ENCODE results near the gene PTEN. TPM values are rescaled to one million over a fixed set of nuclear protein-coding genes. Genes with fewer than 3 reads are reported as not detected.

PTEN gene
- total RNA-seq, 1 experiment from 2014 or later, result 58.7 TPM

DNA sequence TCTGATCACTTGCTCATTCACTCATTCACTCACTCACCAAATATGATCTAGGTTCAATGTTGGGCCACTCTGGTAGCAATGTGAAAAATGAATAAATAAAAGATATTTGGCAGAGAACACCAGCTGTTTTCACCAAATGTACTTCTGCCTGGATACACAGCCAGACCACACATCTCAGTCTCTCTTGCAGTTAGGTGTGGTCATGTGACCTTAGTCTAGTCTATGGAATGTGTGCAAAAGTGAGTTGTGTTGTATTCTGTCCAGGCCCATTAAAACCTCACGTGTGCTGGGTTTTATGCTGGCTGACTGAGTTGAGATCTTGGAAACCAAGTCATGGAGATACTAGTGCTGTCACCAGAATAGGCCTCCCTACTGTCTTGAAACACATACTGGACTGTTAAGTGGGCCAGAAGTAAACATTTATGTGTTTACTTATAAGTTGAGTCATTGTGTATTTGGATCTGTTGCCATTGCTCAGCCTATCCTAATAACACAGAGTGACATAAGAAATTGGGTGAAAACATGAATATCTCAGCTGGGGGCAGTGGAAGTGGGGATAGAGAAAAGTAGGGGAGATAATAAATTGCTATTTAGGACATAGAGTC is 145.5 kb downstream of the PTEN start:
- DNase-seq (ENCODE audit: low read depth, low spot score) (no peak), ATAC-seq (no peak)
- no peak overlapping the region for H3K4me3 ChIP-seq (replicated peaks in 1 of 2; ENCODE audit: low read depth in 1 of 2, low read length in 2 of 2)
- H3K79me2 ChIP-seq (ENCODE audit: insufficient read depth, low read length), result no peaks in the 10 kb centered on the region
- no peak overlapping the region for H3K4me2 ChIP-seq (ENCODE audit: low read length)
- ChIA-PET CTCF (no interaction called here), POLR2A (no interaction called here), RAD21 (ENCODE audit: low non-redundant PET in 1 of 2, low total read pairs in 2 of 2, uncharacterized antibody in 2 of 2, unreplicated experiment in 2 of 2) (no interaction called here)
- no peak overlapping the region for H3K9ac ChIP-seq (ENCODE audit: low read length)
- intact Hi-C loops (cut with micrococcal nuclease), result no loop called here
- BruUV-seq (replicated peaks), result no TSS peak
- no peak overlapping the region for H3K27ac ChIP-seq (ENCODE audit: low read depth, low read length)
- H3K36me3 ChIP-seq (ENCODE audit: control insufficient read depth in 1 of 2, insufficient read depth in 2 of 2, low read length in 2 of 2), result no peaks in the 10 kb centered on the region
- no peaks in the 10 kb centered on the region for H3K27me3 ChIP-seq (ENCODE audit: insufficient read depth, low read length)
- H2AFZ ChIP-seq (ENCODE audit: low read depth, low read length, poor library complexity, severe bottlenecking), result no peak overlapping the region
- H4K20me1 ChIP-seq (ENCODE audit: insufficient read depth), result no peaks in the 10 kb centered on the region
- H3K9me3 ChIP-seq (ENCODE audit: control insufficient read depth in 1 of 2, insufficient read depth in 1 of 2, low read depth in 1 of 2, low read length in 2 of 2), result no peaks in the 10 kb centered on the region
- TF ChIP-seq REST (IDR thresholded peaks at IDR 0.05; ENCODE audit: low read depth) (no peak), EGR1 (IDR thresholded peaks at IDR 0.05; ENCODE audit: low read depth) (no peak), POLR2A (IDR thresholded peaks at IDR 0.05; ENCODE audit: borderline replicate concordance, extremely low read depth, insufficient read depth, insufficient read length) (no peak), EZH2 (IDR thresholded peaks at IDR 0.05) (no peak), SRF (IDR thresholded peaks at IDR 0.05; ENCODE audit: low read depth) (no peak), ATF3 (IDR thresholded peaks at IDR 0.05) (no peak), CBX3 (IDR thresholded peaks at IDR 0.05; ENCODE audit: low read depth) (no peak), YY1 (IDR thresholded peaks at IDR 0.05; ENCODE audit: extremely low read depth, insufficient replicate concordance, low read depth, low read length) (no peak), CEBPB (IDR thresholded peaks at IDR 0.05; ENCODE audit: low read depth) (no peak), ELF1 (IDR thresholded peaks at IDR 0.05; ENCODE audit: borderline replicate concordance, low read depth) (no peak), EZH2phosphoT487 (IDR thresholded peaks at IDR 0.05; ENCODE audit: borderline replicate concordance) (no peak), ZNF274 (IDR thresholded peaks at IDR 0.05; ENCODE audit: low read depth, low read length) (no peak), POLR2AphosphoS5 (IDR thresholded peaks at IDR 0.05; ENCODE audit: low read depth, low read length) (no peak), RAD21 (IDR thresholded peaks at IDR 0.05; ENCODE audit: low read depth) (no peak), MAX (IDR thresholded peaks at IDR 0.05) (no peak), JUND (IDR thresholded peaks at IDR 0.05) (no peak), TCF7L2 (IDR thresholded peaks at IDR 0.05; ENCODE audit: borderline replicate concordance, extremely low read depth, insufficient read depth, insufficient read length) (no peak)
- TF ChIP-seq, protein P1, sequence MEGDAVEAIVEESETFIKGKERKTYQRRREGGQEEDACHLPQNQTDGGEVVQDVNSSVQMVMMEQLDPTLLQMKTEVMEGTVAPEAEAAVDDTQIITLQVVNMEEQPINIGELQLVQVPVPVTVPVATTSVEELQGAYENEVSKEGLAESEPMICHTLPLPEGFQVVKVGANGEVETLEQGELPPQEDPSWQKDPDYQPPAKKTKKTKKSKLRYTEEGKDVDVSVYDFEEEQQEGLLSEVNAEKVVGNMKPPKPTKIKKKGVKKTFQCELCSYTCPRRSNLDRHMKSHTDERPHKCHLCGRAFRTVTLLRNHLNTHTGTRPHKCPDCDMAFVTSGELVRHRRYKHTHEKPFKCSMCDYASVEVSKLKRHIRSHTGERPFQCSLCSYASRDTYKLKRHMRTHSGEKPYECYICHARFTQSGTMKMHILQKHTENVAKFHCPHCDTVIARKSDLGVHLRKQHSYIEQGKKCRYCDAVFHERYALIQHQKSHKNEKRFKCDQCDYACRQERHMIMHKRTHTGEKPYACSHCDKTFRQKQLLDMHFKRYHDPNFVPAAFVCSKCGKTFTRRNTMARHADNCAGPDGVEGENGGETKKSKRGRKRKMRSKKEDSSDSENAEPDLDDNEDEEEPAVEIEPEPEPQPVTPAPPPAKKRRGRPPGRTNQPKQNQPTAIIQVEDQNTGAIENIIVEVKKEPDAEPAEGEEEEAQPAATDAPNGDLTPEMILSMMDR (IDR thresholded peaks at IDR 0.05 in 2 of 3, conservative IDR thresholded peaks at IDR 0.05 in 1 of 3; ENCODE audit: borderline replicate concordance in 1 of 3, insufficient read depth in 1 of 3, low read depth in 2 of 3, low read length in 2 of 3), result no peak
- TF ChIP-seq, protein P2, sequence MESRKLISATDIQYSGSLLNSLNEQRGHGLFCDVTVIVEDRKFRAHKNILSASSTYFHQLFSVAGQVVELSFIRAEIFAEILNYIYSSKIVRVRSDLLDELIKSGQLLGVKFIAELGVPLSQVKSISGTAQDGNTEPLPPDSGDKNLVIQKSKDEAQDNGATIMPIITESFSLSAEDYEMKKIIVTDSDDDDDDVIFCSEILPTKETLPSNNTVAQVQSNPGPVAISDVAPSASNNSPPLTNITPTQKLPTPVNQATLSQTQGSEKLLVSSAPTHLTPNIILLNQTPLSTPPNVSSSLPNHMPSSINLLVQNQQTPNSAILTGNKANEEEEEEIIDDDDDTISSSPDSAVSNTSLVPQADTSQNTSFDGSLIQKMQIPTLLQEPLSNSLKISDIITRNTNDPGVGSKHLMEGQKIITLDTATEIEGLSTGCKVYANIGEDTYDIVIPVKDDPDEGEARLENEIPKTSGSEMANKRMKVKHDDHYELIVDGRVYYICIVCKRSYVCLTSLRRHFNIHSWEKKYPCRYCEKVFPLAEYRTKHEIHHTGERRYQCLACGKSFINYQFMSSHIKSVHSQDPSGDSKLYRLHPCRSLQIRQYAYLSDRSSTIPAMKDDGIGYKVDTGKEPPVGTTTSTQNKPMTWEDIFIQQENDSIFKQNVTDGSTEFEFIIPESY (IDR thresholded peaks at IDR 0.05; ENCODE audit: extremely low read depth, insufficient replicate concordance, low read length), result no peak
- no peaks in the 10 kb centered on the region for H3K9me2 ChIP-seq (ENCODE audit: insufficient read depth)
- H3K4me1 ChIP-seq (ENCODE audit: control insufficient read depth in 1 of 2, insufficient read depth in 2 of 2, low read length in 2 of 2), result peaks cover 0 to 5% of the 10 kb centered on the region in 2 experiments; a peak in 2 of 4 replicates
